SK-N-SH treated with all-trans-retinoic acid at 6 μM for 48 hours (cell line): Measurements from ENCODE around the gene ERP29.

Source experiments
- ATAC-seq: fragments of 200-7000 bp; cut with Tn5 transposase; 3 replicates; pipeline ENCODE4 v1.9.1; 2020; ENCODE audit warnings: mild to moderate bottlenecking, moderate library complexity
- CSRNP3 ChIP-seq: fragments of 250-450 bp; sonication (Bioruptor Pico); IDR thresholded peaks from 2 replicates; pipeline ENCODE4 v1.5.1; 2021; ENCODE audit warnings: mild to moderate bottlenecking, moderate library complexity
- ESRRG ChIP-seq: fragments of 250-450 bp; sonication (Bioruptor Pico); IDR thresholded peaks from 2 replicates; pipeline ENCODE4 v1.6.1; 2021; ENCODE audit warnings: mild to moderate bottlenecking
- GLIS3 ChIP-seq: fragments of 250-450 bp; sonication (Bioruptor Pico); IDR thresholded peaks from 2 replicates; pipeline ENCODE4 v1.5.0; 2020; ENCODE audit warnings: mild to moderate bottlenecking, moderate library complexity
- ISL1 ChIP-seq: fragments of 250-450 bp; sonication (Bioruptor Pico); IDR thresholded peaks from 2 replicates; pipeline ENCODE4 v2.1.2; 2022; ENCODE audit warnings: mild to moderate bottlenecking, moderate library complexity
- OSR1 ChIP-seq: fragments of 250-450 bp; sonication (Bioruptor Pico); IDR thresholded peaks from 2 replicates; pipeline ENCODE4 v1.8.0; 2022; ENCODE audit warnings: moderate library complexity, mild to moderate bottlenecking, inconsistent platforms
- PATZ1 ChIP-seq: fragments of 250-450 bp; sonication (Bioruptor Pico); IDR thresholded peaks from 2 replicates; pipeline ENCODE4 v1.8.0; 2020; ENCODE audit warnings: mild to moderate bottlenecking, moderate library complexity, borderline replicate concordance
- POU6F1 ChIP-seq: fragments of 250-450 bp; sonication (Bioruptor Pico); IDR thresholded peaks from 2 replicates; pipeline ENCODE4 v1.8.0; 2021; ENCODE audit warnings: low read depth, mild to moderate bottlenecking, moderate library complexity, borderline replicate concordance
- PPARA ChIP-seq: fragments of 250-450 bp; sonication (Bioruptor Pico); IDR thresholded peaks from 2 replicates; pipeline ENCODE4 v1.5.0; 2020; ENCODE audit warnings: mild to moderate bottlenecking, borderline replicate concordance
- RARB ChIP-seq: fragments of 250-450 bp; sonication (Bioruptor Pico); IDR thresholded peaks from 2 replicates; pipeline ENCODE4 v1.8.0; 2021; ENCODE audit warnings: mild to moderate bottlenecking, moderate library complexity
- SNAI2 ChIP-seq: fragments of 250-450 bp; sonication (Bioruptor Pico); IDR thresholded peaks from 2 replicates; pipeline ENCODE4 v1.5.0; 2020; ENCODE audit warnings: mild to moderate bottlenecking, moderate library complexity
- TCF4 ChIP-seq: fragments of 250-450 bp; sonication (Bioruptor Pico); IDR thresholded peaks from 2 replicates; pipeline ENCODE4 v1.8.0; 2021; ENCODE audit warnings: mild to moderate bottlenecking, moderate library complexity, borderline replicate concordance
- TOX ChIP-seq: fragments of 250-450 bp; sonication (Bioruptor Pico); IDR thresholded peaks from 2 replicates; pipeline ENCODE4 v1.8.0; 2021; ENCODE audit warnings: mild to moderate bottlenecking, moderate library complexity, borderline replicate concordance
- TSHZ2 ChIP-seq: fragments of 250-450 bp; sonication (Bioruptor Pico); IDR thresholded peaks from 2 replicates; pipeline ENCODE4 v1.5.0; 2020; ENCODE audit warnings: mild to moderate bottlenecking, moderate library complexity
- ZC3H10 ChIP-seq: fragments of 250-450 bp; sonication (Bioruptor Pico); IDR thresholded peaks from 2 replicates; pipeline ENCODE4 v1.5.1; 2021; ENCODE audit warnings: mild to moderate bottlenecking, moderate library complexity
- ZFP3 ChIP-seq: fragments of 250-450 bp; sonication (Bioruptor Pico); IDR thresholded peaks from 2 replicates; pipeline ENCODE4 v1.5.0; 2020; ENCODE audit warnings: mild to moderate bottlenecking, moderate library complexity
- ZFP30 ChIP-seq: fragments of 450-650 bp; formaldehyde crosslinking; IDR thresholded peaks from 2 replicates; pipeline ENCODE4 v1.5.0; 2022; ENCODE audit warnings: mild to moderate bottlenecking, moderate library complexity
- ZNF565 ChIP-seq: fragments of 450-650 bp; formaldehyde crosslinking; conservative IDR thresholded peaks from 2 replicates; pipeline ENCODE4 v1.5.0; 2020; ENCODE audit warnings: low read depth, mild to moderate bottlenecking, moderate library complexity
- ZNF70 ChIP-seq: fragments of 450-650 bp; formaldehyde crosslinking; IDR thresholded peaks from 2 replicates; pipeline ENCODE4 v1.5.0; 2020; ENCODE audit warnings: mild to moderate bottlenecking, moderate library complexity
- ZNF8 ChIP-seq: fragments of 450-650 bp; formaldehyde crosslinking; IDR thresholded peaks from 2 replicates; pipeline ENCODE4 v1.5.0; 2020; ENCODE audit warnings: mild to moderate bottlenecking, moderate library complexity

ERP29 gene

GRCh38 chr12:112018571-112019237 is 5.5 kb downstream of the ERP29 start:
- TF ChIP-seq ZC3H10 (CRISPR knock-in tag), result no peak
- no peak for TF ChIP-seq RARB
- TF ChIP-seq ESRRG (CRISPR knock-in tag), result no peak
- peak; percentile 79 for ATAC-seq

- no peak for TF ChIP-seq TSHZ2 (CRISPR knock-in tag)
- no peak for TF ChIP-seq PPARA (CRISPR knock-in tag)
- TF ChIP-seq ZNF565 (CRISPR knock-in tag), result no peak
- no peak for TF ChIP-seq ZNF8 (CRISPR knock-in tag)
- no peak for TF ChIP-seq ZFP30
- no peak for TF ChIP-seq GLIS3 (CRISPR knock-in tag)
- TF ChIP-seq TOX (CRISPR knock-in tag), result no peak
- no peak for TF ChIP-seq ZNF70 (CRISPR knock-in tag)
- no peak for TF ChIP-seq POU6F1 (CRISPR knock-in tag)
- no peak for TF ChIP-seq OSR1 (CRISPR knock-in tag)
- no peak for TF ChIP-seq TCF4 (CRISPR knock-in tag)
- TF ChIP-seq RARB, result no peak
- TF ChIP-seq ZC3H10 (CRISPR knock-in tag), result no peak
- TF ChIP-seq SNAI2 (CRISPR knock-in tag), result no peak
- no peak for TF ChIP-seq CSRNP3 (CRISPR knock-in tag)
- no peak for TF ChIP-seq ESRRG (CRISPR knock-in tag)
- no peak for TF ChIP-seq ZFP3 (CRISPR knock-in tag)
- ATAC-seq, result no peak
Observed at GRCh38 chr12:112020947-112021457, 7.8 kb downstream of the ERP29 start.

GRCh38 chr12:112022241-112023016 is 9.2 kb downstream of the ERP29 start:
- TF ChIP-seq GLIS3 (CRISPR knock-in tag), result no peak
- TF ChIP-seq PATZ1, result no peak
- TF ChIP-seq ZNF8 (CRISPR knock-in tag), result no peak
- TF ChIP-seq ZNF70 (CRISPR knock-in tag), result no peak
- TF ChIP-seq ZFP3 (CRISPR knock-in tag), result no peak
- TF ChIP-seq RARB, result no peak
- no peak for ATAC-seq

- no peak for ATAC-seq
- TF ChIP-seq ZFP30, result no peak
- no peak for TF ChIP-seq PPARA (CRISPR knock-in tag)
- TF ChIP-seq CSRNP3 (CRISPR knock-in tag), result no peak
- TF ChIP-seq POU6F1 (CRISPR knock-in tag), result no peak
- no peak for TF ChIP-seq TCF4 (CRISPR knock-in tag)
- no peak for TF ChIP-seq ZNF70 (CRISPR knock-in tag)
- TF ChIP-seq ISL1 (CRISPR knock-in tag), result no peak
Observed at GRCh38 chr12:112023759-112024396, 10.7 kb downstream of the ERP29 start.
